Neural progenitor cell (in vitro differentiated cells): ENCODE data around the gene EXPH5.

Experiments
- EZH2 ChIP-seq: fragments of 200-600 bp; sonication (generic); IDR thresholded peaks from 2 replicates; pipeline ENCODE4 v1.6.1; 2017; ENCODE audit warnings: antibody characterized with exemption, mild to moderate bottlenecking, moderate library complexity
- TF ChIP-seq, protein P1 (sequence below): fragments of 200-600 bp; sonication (generic); IDR thresholded peaks from 2 replicates; pipeline ENCODE4 v1.5.1; 2017; ENCODE audit warnings: antibody characterized with exemption, mild to moderate bottlenecking

DNA sequence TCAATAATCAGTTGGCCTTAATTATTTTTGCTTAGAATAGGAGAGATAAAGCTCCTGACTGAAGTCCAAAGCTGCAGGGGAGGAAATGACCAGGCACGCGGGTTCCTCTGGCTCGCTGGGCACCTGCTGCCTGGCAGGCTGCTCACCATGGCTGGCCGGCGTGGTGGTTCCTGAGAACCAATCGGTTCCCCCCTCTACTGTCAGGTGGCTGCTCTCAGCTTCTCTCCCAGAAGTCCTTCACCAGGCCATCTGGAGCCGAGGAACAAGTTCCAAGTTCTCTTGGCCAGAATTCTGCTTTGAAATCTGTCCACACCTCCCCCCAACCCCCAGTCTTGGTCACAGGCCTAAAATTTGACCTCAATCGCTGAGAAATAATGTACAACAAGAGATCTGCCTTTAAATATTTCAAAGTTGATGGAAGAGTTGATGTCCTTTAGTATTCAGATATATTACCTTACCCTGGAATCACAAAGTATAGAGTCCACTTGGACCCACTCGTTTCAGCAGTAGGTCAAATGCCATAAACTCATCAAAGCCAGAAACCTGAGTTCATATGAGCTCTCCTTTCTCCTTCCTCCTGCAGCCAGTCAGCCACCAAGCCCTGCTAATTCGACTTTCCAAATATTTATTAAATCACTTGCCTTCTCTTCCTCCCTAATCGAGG is 25.2 kb downstream of the EXPH5 start:
- TF ChIP-seq, protein P1, sequence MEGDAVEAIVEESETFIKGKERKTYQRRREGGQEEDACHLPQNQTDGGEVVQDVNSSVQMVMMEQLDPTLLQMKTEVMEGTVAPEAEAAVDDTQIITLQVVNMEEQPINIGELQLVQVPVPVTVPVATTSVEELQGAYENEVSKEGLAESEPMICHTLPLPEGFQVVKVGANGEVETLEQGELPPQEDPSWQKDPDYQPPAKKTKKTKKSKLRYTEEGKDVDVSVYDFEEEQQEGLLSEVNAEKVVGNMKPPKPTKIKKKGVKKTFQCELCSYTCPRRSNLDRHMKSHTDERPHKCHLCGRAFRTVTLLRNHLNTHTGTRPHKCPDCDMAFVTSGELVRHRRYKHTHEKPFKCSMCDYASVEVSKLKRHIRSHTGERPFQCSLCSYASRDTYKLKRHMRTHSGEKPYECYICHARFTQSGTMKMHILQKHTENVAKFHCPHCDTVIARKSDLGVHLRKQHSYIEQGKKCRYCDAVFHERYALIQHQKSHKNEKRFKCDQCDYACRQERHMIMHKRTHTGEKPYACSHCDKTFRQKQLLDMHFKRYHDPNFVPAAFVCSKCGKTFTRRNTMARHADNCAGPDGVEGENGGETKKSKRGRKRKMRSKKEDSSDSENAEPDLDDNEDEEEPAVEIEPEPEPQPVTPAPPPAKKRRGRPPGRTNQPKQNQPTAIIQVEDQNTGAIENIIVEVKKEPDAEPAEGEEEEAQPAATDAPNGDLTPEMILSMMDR = no peak
- no peak for TF ChIP-seq EZH2
